Measurements from ENCODE around the gene FAM98C. TPM values are rescaled to one million over a fixed set of nuclear protein-coding genes. Genes with fewer than 3 reads are reported as not detected.

The FAM98C gene
- polyA plus RNA-seq, 1 experiment = 12.2 TPM

DNA sequence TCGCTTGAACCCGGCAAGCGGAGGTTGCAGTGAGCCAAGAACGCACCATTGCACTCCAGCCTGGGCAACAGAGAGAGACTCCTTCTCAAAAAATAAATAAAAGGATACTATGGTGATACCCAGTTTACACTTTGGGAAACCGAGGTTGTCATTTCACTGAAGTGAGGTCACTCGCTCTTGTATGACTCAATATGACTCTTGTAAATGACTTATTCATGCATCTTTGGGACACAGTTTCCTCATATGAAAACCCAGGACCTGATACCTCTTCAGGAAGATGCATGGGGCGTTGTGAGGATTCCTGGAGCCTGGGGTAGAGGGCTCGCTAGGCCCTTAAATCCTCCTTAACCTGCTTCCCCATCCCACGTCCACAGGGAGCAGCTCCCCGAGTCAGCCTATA lies 24.0 kb upstream of the FAM98C start:
- CTCF ChIA-PET = interaction anchor here (0.8 kb wide), 1 partner anchor 24 kb away, joined by 3 read pairs; the partner anchor contains the start of gene FAM98C
- no peak for DNase-seq (ENCODE audit: low read depth)
- TF ChIP-seq, protein P1, sequence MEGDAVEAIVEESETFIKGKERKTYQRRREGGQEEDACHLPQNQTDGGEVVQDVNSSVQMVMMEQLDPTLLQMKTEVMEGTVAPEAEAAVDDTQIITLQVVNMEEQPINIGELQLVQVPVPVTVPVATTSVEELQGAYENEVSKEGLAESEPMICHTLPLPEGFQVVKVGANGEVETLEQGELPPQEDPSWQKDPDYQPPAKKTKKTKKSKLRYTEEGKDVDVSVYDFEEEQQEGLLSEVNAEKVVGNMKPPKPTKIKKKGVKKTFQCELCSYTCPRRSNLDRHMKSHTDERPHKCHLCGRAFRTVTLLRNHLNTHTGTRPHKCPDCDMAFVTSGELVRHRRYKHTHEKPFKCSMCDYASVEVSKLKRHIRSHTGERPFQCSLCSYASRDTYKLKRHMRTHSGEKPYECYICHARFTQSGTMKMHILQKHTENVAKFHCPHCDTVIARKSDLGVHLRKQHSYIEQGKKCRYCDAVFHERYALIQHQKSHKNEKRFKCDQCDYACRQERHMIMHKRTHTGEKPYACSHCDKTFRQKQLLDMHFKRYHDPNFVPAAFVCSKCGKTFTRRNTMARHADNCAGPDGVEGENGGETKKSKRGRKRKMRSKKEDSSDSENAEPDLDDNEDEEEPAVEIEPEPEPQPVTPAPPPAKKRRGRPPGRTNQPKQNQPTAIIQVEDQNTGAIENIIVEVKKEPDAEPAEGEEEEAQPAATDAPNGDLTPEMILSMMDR (IDR thresholded peaks at IDR 0.05; ENCODE audit: insufficient read depth, low read depth, low read length) = no peak
- Histone ChIP-seq H3K27me3 (ENCODE audit: control insufficient read depth, insufficient read depth, low read length) (no peaks in the 10 kb centered on the region), H3K36me3 (ENCODE audit: control insufficient read depth, insufficient read depth, low read length) (peaks cover 40% of the 10 kb centered on the region), H3K4me3 (ENCODE audit: low read depth, low read length) (no peak overlapping the region)
- POLR2A ChIA-PET = no interaction called here

DNA sequence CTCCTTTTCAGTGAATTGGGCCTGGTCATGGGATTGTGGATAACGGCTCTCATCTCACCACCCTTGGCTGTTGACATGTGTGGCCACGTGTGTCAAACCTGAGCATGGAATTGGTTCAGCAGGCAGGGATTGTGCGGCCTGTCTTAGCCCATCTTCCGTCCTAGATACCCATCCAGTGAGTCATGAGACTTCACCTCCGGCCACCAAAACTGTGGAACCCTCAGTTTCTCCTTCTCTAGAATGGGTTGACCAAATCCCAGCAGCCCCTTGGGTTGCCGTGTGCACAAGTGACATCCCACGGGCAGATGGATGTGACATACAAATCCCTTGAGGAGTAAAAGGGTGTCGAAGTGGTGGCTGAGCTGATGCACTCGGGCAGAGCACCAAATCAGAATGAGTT lies 21.8 kb upstream of the FAM98C start:
- DNase-seq (ENCODE audit: low read depth) = no peak
- POLR2A ChIA-PET = no interaction called here
- Histone ChIP-seq H3K27me3 (ENCODE audit: control insufficient read depth, insufficient read depth, low read length) (no peaks in the 10 kb centered on the region), H3K4me3 (ENCODE audit: low read depth, low read length) (no peak overlapping the region), H3K36me3 (ENCODE audit: control insufficient read depth, insufficient read depth, low read length) (peaks cover 50% of the 10 kb centered on the region)
- TF ChIP-seq, protein P1 (IDR thresholded peaks at IDR 0.05; ENCODE audit: insufficient read depth, low read depth, low read length) = no peak
- CTCF ChIA-PET = interaction anchor here (1.3 kb wide), 1 partner anchor 147 kb away, joined by 4 read pairs; no protein-coding TSS in a partner anchor

DNA sequence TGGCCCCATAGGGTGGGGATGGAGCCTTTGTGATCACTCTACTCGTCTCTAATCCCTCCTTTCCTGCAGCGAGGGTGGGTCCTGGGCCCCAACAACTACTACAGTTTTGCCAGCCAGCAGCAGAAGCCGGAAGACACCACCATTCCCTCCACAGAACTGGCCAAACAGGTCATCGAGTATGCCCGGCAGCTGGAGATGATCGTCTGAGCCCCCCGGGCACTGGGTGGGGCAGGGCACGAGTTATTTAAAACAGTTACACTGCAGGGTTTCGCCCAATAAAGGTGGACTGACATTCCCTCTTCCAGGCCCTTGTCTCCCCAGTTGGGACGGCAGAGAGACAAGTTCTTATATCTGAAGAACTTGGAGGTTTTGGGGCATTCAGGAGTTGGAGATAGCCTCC lies 19.7 kb upstream of the FAM98C start:
- Histone ChIP-seq H3K4me3 (ENCODE audit: low read depth, low read length) (no peak overlapping the region), H3K27me3 (ENCODE audit: control insufficient read depth, insufficient read depth, low read length) (no peaks in the 10 kb centered on the region), H3K36me3 (ENCODE audit: control insufficient read depth, insufficient read depth, low read length) (peaks cover 46% of the 10 kb centered on the region)
- DNase-seq (ENCODE audit: low read depth) = no peak
- TF ChIP-seq, protein P1 (IDR thresholded peaks at IDR 0.05; ENCODE audit: insufficient read depth, low read depth, low read length) = no peak
- ChIA-PET CTCF (interaction anchor here (1.2 kb wide), 1 partner anchor 149 kb away, joined by 3 read pairs; no protein-coding TSS in a partner anchor), POLR2A (interaction anchor here (0.6 kb wide), 1 partner anchor 407 kb away, joined by 3 read pairs; no protein-coding TSS in a partner anchor)

- H3K4me3 ChIP-seq (ENCODE audit: low read depth, low read length) = no peak overlapping the region
- POLR2A ChIA-PET = interaction anchor here (0.6 kb wide), 1 partner anchor 408 kb away, joined by 3 read pairs; no protein-coding TSS in a partner anchor
- CTCF ChIA-PET = interaction anchor here (0.8 to 2.0 kb wide), 4 partner anchors 8 to 150 kb away, joined by 3 to 8 read pairs (median 3); no protein-coding TSS in a partner anchor
- TF ChIP-seq, protein P1 (IDR thresholded peaks at IDR 0.05; ENCODE audit: insufficient read depth, low read depth, low read length) = no peak
- H3K27me3 ChIP-seq (ENCODE audit: control insufficient read depth, insufficient read depth, low read length) = no peaks in the 10 kb centered on the region
- peaks cover 46% of the 10 kb centered on the region for H3K36me3 ChIP-seq (ENCODE audit: control insufficient read depth, insufficient read depth, low read length)
- DNase-seq (ENCODE audit: low read depth) = no peak
These were observed 19.1 kb upstream of the FAM98C start for GRCh38 chr19:38383743-38384142.

DNA sequence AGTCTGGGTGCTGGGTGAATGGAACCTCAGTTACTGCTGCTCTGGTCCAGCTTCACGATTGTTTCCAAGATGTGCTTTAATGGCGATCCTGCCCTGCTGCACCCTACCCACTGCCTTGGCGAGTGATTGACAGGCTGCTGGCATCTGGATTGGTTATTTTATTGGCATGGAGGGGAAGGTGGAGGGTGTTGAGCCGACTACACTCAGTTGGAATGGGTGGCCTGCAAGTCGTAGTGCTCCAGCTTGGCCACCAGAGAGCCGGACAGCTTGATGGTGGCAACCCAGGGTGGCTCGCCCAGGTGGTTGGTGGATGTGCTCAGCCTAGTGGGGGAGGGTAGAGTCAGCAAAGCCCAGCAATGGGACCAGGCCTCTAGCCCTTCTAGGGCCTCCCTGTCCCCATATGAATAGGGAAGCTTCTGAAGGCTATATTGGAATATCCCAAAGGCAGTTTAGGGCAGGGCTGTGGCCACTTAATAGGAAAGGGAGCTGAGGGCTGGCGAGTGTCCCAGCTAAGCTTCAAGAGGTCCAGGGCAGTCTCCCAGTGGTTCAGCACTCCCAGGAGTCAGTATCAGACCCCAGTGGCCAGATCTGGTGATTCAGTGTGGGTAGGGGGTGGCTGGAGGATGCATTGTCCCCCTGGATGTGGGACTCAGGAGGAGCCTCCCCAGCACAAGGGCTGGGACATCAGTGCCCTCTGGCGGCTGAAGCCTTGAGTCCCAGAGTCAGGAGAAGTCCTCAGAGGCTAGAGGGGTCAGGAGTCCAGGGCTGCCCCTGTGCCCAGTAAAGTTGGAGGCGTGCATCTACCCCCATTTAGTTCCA lies 18.5 kb upstream of the FAM98C start:
- CTCF ChIA-PET = interaction anchor here (0.8 to 2.0 kb wide), 4 partner anchors 8 to 150 kb away, joined by 3 to 8 read pairs (median 5); no protein-coding TSS in a partner anchor
- POLR2A ChIA-PET = no interaction called here
- DNase-seq (ENCODE audit: low read depth) = no peak
- Histone ChIP-seq H3K27me3 (ENCODE audit: control insufficient read depth, insufficient read depth, low read length) (no peaks in the 10 kb centered on the region), H3K36me3 (ENCODE audit: control insufficient read depth, insufficient read depth, low read length) (peaks cover 41% of the 10 kb centered on the region), H3K4me3 (ENCODE audit: low read depth, low read length) (no peak overlapping the region)
- TF ChIP-seq, protein P1 (IDR thresholded peaks at IDR 0.05; ENCODE audit: insufficient read depth, low read depth, low read length) = peak; percentile 51
